GM23338 (cell line): Measurements from ENCODE around the gene MUC5B. TPM values are rescaled to one million over a fixed set of nuclear protein-coding genes. Genes with fewer than 3 reads are reported as not detected.

Experiments used
- ATAC-seq: fragments of 200-7000 bp; cut with Tn5 transposase; 3 replicates; pipeline ENCODE4 v1.9.1; 2020
- DNase-seq: peaks from one replicate; pipeline ENCODE4 v3.0.0-alpha.2; 2015; ENCODE audit warnings: low spot score
- H2AFZ ChIP-seq: fragments of 200-600 bp; sonication (generic); 2 replicates; pipeline ENCODE4 v1.8.0; 2016; ENCODE audit warnings: antibody characterized with exemption, mild to moderate bottlenecking, moderate library complexity
- H3F3A ChIP-seq: fragments of 200-600 bp; sonication (generic); replicated peaks from 2 replicates; pipeline ENCODE4 v1.8.0; 2017; ENCODE audit warnings: antibody characterized with exemption, mixed run types, low read depth
- H3K27ac ChIP-seq: fragments of 200-600 bp; sonication (generic); 2 replicates; pipeline ENCODE4 v1.6.1; 2016; ENCODE audit warnings: low read depth
- H3K27me3 ChIP-seq: fragments of 200-600 bp; sonication (generic); 2 replicates; pipeline ENCODE4 v1.8.0; 2016; ENCODE audit warnings: mild to moderate bottlenecking, mixed run types, moderate library complexity; ENCODE audit not compliant: insufficient read depth
- H3K36me3 ChIP-seq: fragments of 200-600 bp; sonication (generic); 2 replicates; pipeline ENCODE4 v1.8.0; 2016; ENCODE audit warnings: mild to moderate bottlenecking; ENCODE audit not compliant: insufficient read depth
- H3K4me1 ChIP-seq: fragments of 200-600 bp; sonication (generic); 2 replicates; pipeline ENCODE4 v1.8.0; 2016; ENCODE audit warnings: mild to moderate bottlenecking, moderate library complexity; ENCODE audit not compliant: insufficient read depth
- H3K4me2 ChIP-seq: fragments of 200-600 bp; sonication (generic); 2 replicates; pipeline ENCODE4 v1.7.1; 2017; ENCODE audit warnings: mixed run types
- H3K4me3 ChIP-seq: fragments of 200-600 bp; sonication (generic); 2 replicates; pipeline ENCODE4 v1.6.1; 2016; ENCODE audit warnings: mixed run types
- H3K79me2 ChIP-seq: fragments of 200-600 bp; sonication (generic); replicated peaks from 2 replicates; pipeline ENCODE4 v1.8.0; 2017; ENCODE audit warnings: mild to moderate bottlenecking; ENCODE audit not compliant: insufficient read depth
- H3K9me2 ChIP-seq: fragments of 200-600 bp; sonication (generic); 2 replicates; pipeline ENCODE4 v1.8.0; 2017; ENCODE audit not compliant: insufficient read depth
- H4K20me1 ChIP-seq: fragments of 200-600 bp; sonication (generic); replicated peaks from 2 replicates; pipeline ENCODE4 v1.8.0; 2017; ENCODE audit warnings: mild to moderate bottlenecking; ENCODE audit not compliant: insufficient read depth
- H3K27ac Mint-ChIP-seq: 2 replicates; pipeline ENCODE4 v1.8.0; 2020; ENCODE audit warnings: inconsistent platforms, mild to moderate bottlenecking, moderate library complexity, mixed read lengths
- H3K27me3 Mint-ChIP-seq: 3 replicates; pipeline ENCODE4 v1.8.0; 2022; ENCODE audit warnings: low read depth, mild to moderate bottlenecking, moderate library complexity, mixed read lengths, inconsistent platforms; ENCODE audit not compliant: insufficient read depth, poor library complexity
- H3K36me3 Mint-ChIP-seq: 3 replicates; pipeline ENCODE4 v1.8.0; 2021; ENCODE audit warnings: low read depth, mild to moderate bottlenecking, inconsistent platforms, moderate library complexity, mixed read lengths
- H3K4me1 Mint-ChIP-seq: 3 replicates; pipeline ENCODE4 v1.8.0; 2020; ENCODE audit warnings: mild to moderate bottlenecking, inconsistent platforms, mixed read lengths
- H3K4me3 Mint-ChIP-seq: 3 replicates; pipeline ENCODE4 v1.8.0; 2021; ENCODE audit warnings: moderate library complexity, mild to moderate bottlenecking, inconsistent platforms, mixed read lengths
- H3K9me3 Mint-ChIP-seq: 3 replicates; pipeline ENCODE4 v1.8.0; 2020; ENCODE audit warnings: moderate library complexity, mild to moderate bottlenecking, inconsistent platforms, mixed read lengths
- CREB1 ChIP-seq: fragments of 250-450 bp; sonication (Bioruptor Pico); IDR thresholded peaks from 2 replicates; pipeline ENCODE4 v1.5.0; 2020; ENCODE audit warnings: low read depth, mild to moderate bottlenecking, moderate library complexity
- CTCF ChIP-seq, 2 experiments: fragments of 200-600 bp in 1 of 2; sonication (generic) in 1 of 2; conservative IDR thresholded peaks; 2 replicates each; pipeline versions ENCODE4 v1.5.1 to v1.6.1; 2016 to 2017; ENCODE audit warnings: antibody characterized with exemption in 2 of 2, low read depth in 2 of 2, mild to moderate bottlenecking in 2 of 2, moderate library complexity in 1 of 2
- ETS1 ChIP-seq: IDR thresholded peaks from 2 replicates; pipeline ENCODE4 v1.6.1; 2016; ENCODE audit warnings: antibody characterized with exemption
- EZH2 ChIP-seq: fragments of 200-600 bp; sonication (generic); IDR thresholded peaks from one replicate; pipeline ENCODE4 v1.8.0; 2017; ENCODE audit warnings: antibody characterized with exemption, mild to moderate bottlenecking, low read depth; ENCODE audit not compliant: unreplicated experiment
- EZH2phosphoT487 ChIP-seq: fragments of 200-600 bp; sonication (generic); IDR thresholded peaks from one replicate; pipeline ENCODE4 v1.8.1; 2018; ENCODE audit warnings: antibody characterized with exemption; ENCODE audit not compliant: unreplicated experiment
- REST ChIP-seq: IDR thresholded peaks from one replicate; pipeline ENCODE4 v1.6.1; 2018; ENCODE audit warnings: antibody characterized with exemption; ENCODE audit not compliant: unreplicated experiment
- polyA plus RNA-seq: library from polyadenylated mRNA; unstranded; fragments of >200 nt; fragmentation: Nextera tagmentation; extraction: Ambion mirVana; gene quantifications from 2 replicates; pipeline ENCODE4 v1.2.1, GENCODE V29; 2016
- total RNA-seq: library from RNA; depleted of rRNA; stranded (reverse); fragments of >200 nt; shearing (Covaris generic); gene quantifications from 2 replicates; pipeline ENCODE4 v1.2.3, GENCODE V29; 2014

MUC5B gene
- total and polyA plus RNA-seq, 2 experiments from 2014 or later, result 0.18 to 0.90 TPM

GRCh38 chr11:1176224-1177019, 46.4 kb upstream of the MUC5B start:
- no peaks in the 10 kb centered on the region for H3K36me3 ChIP-seq
- DNase-seq, result no peak
- H3K4me3 ChIP-seq, result no peak overlapping the region
- H3K4me2 ChIP-seq, result no peak overlapping the region
- no peaks in the 10 kb centered on the region for H3K4me1 ChIP-seq
- no peaks in the 10 kb centered on the region for H3K79me2 ChIP-seq
- H4K20me1 ChIP-seq, result no peaks in the 10 kb centered on the region
- Mint-ChIP-seq H3K36me3 (peaks cover 8% of the 10 kb centered on the region), H3K4me1 (no peaks in the 10 kb centered on the region), H3K9me3 (peaks cover 20% of the 10 kb centered on the region), H3K4me3 (no peak overlapping the region), H3K27ac (no peak overlapping the region), H3K27me3 (peaks cover 7% of the 10 kb centered on the region)
- no peak for ATAC-seq
- TF ChIP-seq CREB1, result no peak
- no peak for TF ChIP-seq EZH2
- no peak for TF ChIP-seq REST
- no peak for TF ChIP-seq EZH2phosphoT487
- TF ChIP-seq CTCF (conservative IDR thresholded peaks at IDR 0.05; ENCODE audit: low read depth in 2 of 2), result no peak
- H3K27me3 ChIP-seq, result no peaks in the 10 kb centered on the region
- H2AFZ ChIP-seq, result no peak overlapping the region
- H3K9me2 ChIP-seq, result no peaks in the 10 kb centered on the region
- no peak overlapping the region for H3K27ac ChIP-seq
- no peaks in the 10 kb centered on the region for H3F3A ChIP-seq

GRCh38 chr11:1177020-1177770, 45.7 kb upstream of the MUC5B start:
- Histone ChIP-seq H3K4me1 (no peaks in the 10 kb centered on the region), H4K20me1 (no peaks in the 10 kb centered on the region), H3K9me2 (no peaks in the 10 kb centered on the region), H2AFZ (no peak overlapping the region), H3K36me3 (no peaks in the 10 kb centered on the region), H3K4me3 (no peak overlapping the region), H3K27ac (no peak overlapping the region), H3K4me2 (no peak overlapping the region), H3K27me3 (no peaks in the 10 kb centered on the region), H3K79me2 (no peaks in the 10 kb centered on the region), H3F3A (no peaks in the 10 kb centered on the region)
- Mint-ChIP-seq H3K36me3 (peaks cover 5% of the 10 kb centered on the region), H3K4me3 (no peak overlapping the region), H3K4me1 (no peaks in the 10 kb centered on the region), H3K27me3 (peaks cover 2% of the 10 kb centered on the region), H3K27ac (no peak overlapping the region), H3K9me3 (peaks cover 13% of the 10 kb centered on the region)
- no peak for DNase-seq
- no peak for ATAC-seq
- TF ChIP-seq ETS1 (no peak), EZH2phosphoT487 (no peak)
